HEK293 (cell line): ENCODE measurements around the gene CNTNAP1.

Source experiments
- CTCF ChIP-seq: fragments of 450-650 bp; formaldehyde crosslinking; IDR thresholded peaks from 2 replicates; pipeline ENCODE4 v1.5.1; 2016; ENCODE audit warnings: missing biosample characterization, missing genetic modification characterization
- REST ChIP-seq: fragments of 450-650 bp; formaldehyde crosslinking; IDR thresholded peaks from 2 replicates; pipeline ENCODE4 v1.5.1; 2016; ENCODE audit warnings: missing biosample characterization, missing genetic modification characterization
- ZBTB1 ChIP-seq: fragments of 450-650 bp; formaldehyde crosslinking; IDR thresholded peaks from 2 replicates; pipeline ENCODE4 v1.5.1; 2016; ENCODE audit warnings: missing biosample characterization, missing genetic modification characterization
- ZBTB26 ChIP-seq: fragments of 450-650 bp; formaldehyde crosslinking; optimal IDR thresholded peaks from 2 replicates; pipeline ENCODE3; 2016; ENCODE audit warnings: missing biosample characterization, mild to moderate bottlenecking, missing genetic modification characterization
- ZNF214 ChIP-seq: fragments of 450-650 bp; formaldehyde crosslinking; IDR thresholded peaks from 2 replicates; pipeline ENCODE4 v1.5.1; 2017; ENCODE audit warnings: missing biosample characterization, mild to moderate bottlenecking, missing genetic modification characterization, borderline replicate concordance
- ZNF292 ChIP-seq: fragments of 450-650 bp; formaldehyde crosslinking; IDR thresholded peaks from 2 replicates; pipeline ENCODE4 v1.5.1; 2016; ENCODE audit warnings: low read depth, missing biosample characterization, missing genetic modification characterization, borderline replicate concordance
- ZNF558 ChIP-seq: fragments of 450-650 bp; formaldehyde crosslinking; IDR thresholded peaks from 2 replicates; pipeline ENCODE4 v1.5.1; 2016; ENCODE audit warnings: missing biosample characterization, missing genetic modification characterization
- ZNF776 ChIP-seq: fragments of 450-650 bp; formaldehyde crosslinking; IDR thresholded peaks from 2 replicates; pipeline ENCODE4 v1.5.0; 2017; ENCODE audit warnings: missing biosample characterization, missing genetic modification characterization, borderline replicate concordance

GRCh38 chr17:42697108-42697811 is 14.9 kb downstream of the CNTNAP1 start:
- TF ChIP-seq ZBTB1 (tag by site-specific recombination): no peak
- TF ChIP-seq ZNF214 (tag by site-specific recombination): no peak
- no peak for TF ChIP-seq ZNF558 (tag by site-specific recombination)
- no peak for TF ChIP-seq CTCF
- no peak for TF ChIP-seq ZBTB26 (tag by site-specific recombination)
- no peak for TF ChIP-seq REST (tag by site-specific recombination)
- no peak for TF ChIP-seq ZNF292 (tag by site-specific recombination)
- no peak for TF ChIP-seq ZNF776 (tag by site-specific recombination)
